HG03442 (cell line): Measurements from ENCODE around the gene OR12D2.
"Not testable (repeated sequence)": the region's sequence is repeated elsewhere in the genome, so short reads cannot be mapped to it uniquely, and the experiment has no call there.

ENCODE experiments used
- ATAC-seq: cut with Tn5 transposase; IDR thresholded peaks from one replicate; pipeline ENCODE4 v1.9.1; 2021; ENCODE audit warnings: mild to moderate bottlenecking, moderate library complexity; ENCODE audit not compliant: unreplicated experiment

The OR12D2 gene, protein sequence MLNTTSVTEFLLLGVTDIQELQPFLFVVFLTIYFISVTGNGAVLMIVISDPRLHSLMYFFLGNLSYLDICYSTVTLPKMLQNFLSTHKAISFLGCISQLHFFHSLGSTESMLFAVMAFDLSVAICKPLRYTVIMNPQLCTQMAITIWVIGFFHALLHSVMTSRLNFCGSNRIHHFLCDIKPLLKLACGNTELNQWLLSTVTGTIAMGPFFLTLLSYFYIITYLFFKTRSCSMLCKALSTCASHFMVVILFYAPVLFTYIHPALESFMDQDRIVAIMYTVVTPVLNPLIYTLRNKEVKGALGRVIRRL

GRCh38 chr6:29395331-29395730 is at the start of gene OR12D2:
OR12D2 (plus strand) TSS chr6:29395631; CDS start chr6:29396700, 1,069 bp downstream.
- no peak for ATAC-seq

GRCh38 chr6:29349348-29349747 is 46.1 kb upstream of the OR12D2 start:
- ATAC-seq: not testable (repeated sequence)

DNA sequence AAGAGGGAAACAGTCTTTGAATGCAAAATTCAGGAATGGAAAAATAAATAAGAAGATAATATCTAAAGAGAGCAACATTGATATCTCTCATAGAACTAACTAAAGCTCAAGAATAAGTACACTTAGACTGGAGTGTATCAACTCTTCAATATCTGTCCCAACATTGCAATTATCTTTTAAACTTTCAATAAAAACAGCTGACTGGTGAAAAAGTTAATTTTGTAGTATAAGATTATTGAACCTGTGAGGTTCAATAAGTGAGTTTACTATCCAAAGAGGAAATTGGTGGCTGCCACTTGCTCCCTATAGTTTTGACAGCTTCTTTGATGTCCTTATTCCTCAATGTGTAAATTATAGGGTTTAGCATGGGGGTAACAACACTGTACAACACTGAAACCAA is 40.5 kb upstream of the OR12D2 start:
- no peak for ATAC-seq

DNA sequence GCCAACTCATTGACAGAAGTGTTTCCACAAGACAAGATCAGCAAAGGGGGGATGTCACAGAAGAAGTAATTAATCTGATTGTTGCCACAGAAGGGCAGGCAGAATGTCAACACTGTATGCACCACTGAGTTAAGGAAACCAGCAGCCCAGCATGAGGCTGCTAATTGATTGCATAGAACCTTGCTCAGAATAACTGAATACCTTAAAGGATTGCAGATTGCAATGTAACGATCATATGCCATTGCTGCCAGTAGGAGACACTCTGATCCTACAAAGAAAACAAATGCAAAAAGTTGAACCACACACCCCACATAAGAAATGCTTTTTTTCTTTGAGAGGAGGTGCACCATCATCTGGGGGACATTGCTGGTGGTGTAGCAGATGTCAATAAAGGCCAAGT is 39.8 kb upstream of the OR12D2 start:
- ATAC-seq: no peak

DNA sequence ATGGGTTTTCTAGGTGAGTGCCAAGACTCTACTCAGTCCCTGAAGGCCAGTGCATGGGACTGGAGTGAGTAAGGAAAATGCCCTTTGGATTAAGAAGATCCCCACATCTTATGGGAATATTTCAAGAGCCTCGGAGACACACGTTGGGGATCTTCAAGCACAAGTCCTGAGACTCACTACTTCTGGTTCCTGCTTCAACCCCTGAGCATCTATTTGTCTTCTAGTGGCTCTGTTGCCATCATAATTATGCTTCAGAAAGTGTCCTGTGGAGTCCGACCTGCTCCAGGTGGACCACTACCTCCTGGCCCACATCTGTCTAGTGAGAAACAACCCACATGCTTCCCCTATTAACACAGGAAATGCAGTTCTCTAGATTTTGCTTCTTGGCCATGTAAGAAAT is 26.7 kb upstream of the OR12D2 start, which contains the start of gene OR5V1:
Gene OR5V1, minus strand, starts transcription at position 101 of the 400 bp plus-strand sequence. CDS start 12,670 bp downstream, outside the sequence.
- ATAC-seq: no peak

DNA sequence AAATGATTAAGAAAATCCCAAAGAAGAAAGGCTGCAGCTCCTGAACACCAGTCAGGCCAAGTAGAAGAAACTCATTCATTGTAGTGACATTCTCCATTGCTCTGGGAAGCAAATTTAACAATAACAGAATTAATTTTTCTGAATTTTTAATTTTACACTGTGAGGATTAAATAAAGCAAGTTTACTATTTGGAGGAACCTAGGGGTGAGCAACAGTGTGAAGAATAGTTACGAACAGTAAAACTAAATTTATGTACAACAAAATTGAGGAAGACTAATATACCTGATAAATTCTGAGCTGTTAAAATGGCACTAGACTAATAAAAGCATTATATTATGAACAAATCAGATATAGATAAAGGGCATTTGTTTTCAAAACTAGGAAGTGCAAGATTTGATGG is 20.2 kb upstream of the OR12D2 start, which contains the start of gene OR12D3:
Gene OR12D3, minus strand, starts transcription at position 101 of the 400 bp plus-strand sequence. Its CDS starts 4 bp downstream, at position 97.
- ATAC-seq: no peak

DNA sequence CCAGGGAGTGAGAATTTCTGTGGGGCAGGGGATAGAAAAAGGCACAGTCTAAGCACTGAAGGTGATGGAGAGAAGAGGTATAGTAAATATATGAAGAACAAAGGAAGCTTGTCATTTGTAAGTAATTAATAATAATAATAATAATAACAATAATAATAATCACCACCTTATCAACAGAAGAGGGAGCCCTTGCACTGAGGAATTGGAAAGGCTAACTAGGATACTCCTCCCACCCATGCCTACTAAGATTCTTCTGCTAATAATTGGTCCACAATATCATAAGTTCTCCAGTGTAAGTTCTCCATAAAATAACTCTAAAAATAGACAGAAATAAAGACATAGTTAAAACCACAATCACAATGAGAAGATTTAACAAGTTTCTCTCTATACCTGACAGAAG is 19.4 kb upstream of the OR12D2 start:
- ATAC-seq: no peak

GRCh38 chr6:29388533-29388932 is 6.9 kb upstream of the OR12D2 start:
- ATAC-seq: no peak

DNA sequence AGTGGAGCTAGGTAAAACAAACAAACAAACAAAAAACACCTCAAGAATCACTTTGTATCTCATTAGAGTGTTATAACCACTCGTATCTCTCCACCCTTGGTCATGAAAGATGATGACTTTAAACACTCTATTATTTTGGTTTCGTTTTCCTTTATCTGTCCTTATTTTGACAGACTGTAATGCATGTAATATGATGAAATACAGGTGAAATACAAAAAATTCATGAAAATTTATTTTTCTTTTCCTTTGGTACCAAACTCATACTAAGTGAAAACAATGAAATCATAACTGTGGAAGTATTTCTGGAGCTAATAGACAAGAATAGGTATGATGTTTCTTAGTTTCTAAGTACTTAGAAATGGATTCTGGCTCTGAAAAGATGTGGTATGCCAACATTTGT is 4.1 kb downstream of the OR12D2 start:
- no peak for ATAC-seq

DNA sequence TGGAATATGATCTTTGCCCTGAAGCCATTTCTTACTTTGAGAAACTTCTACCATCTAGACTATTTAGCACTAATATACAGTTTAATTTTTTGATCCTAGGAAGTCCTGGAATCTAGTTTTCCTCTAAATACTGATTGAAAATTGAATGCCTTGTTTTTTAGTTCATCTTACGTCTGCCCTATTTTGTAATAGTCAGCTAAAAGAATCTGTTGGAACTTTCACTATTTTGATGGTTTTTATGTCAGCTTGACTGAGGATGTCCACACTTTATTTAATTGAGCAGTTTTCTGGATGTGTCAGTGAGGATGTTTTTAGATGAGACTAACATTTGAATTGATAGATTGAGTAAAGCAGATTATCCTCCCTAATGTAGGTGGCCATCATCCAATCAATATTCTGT is 8.4 kb downstream of the OR12D2 start:
- no peak for ATAC-seq

GRCh38 chr6:29414588-29414987 is 19.2 kb downstream of the OR12D2 start, which contains the start of gene OR12D1:
OR12D1 (plus strand) TSS chr6:29414928.
- ATAC-seq: no peak

DNA sequence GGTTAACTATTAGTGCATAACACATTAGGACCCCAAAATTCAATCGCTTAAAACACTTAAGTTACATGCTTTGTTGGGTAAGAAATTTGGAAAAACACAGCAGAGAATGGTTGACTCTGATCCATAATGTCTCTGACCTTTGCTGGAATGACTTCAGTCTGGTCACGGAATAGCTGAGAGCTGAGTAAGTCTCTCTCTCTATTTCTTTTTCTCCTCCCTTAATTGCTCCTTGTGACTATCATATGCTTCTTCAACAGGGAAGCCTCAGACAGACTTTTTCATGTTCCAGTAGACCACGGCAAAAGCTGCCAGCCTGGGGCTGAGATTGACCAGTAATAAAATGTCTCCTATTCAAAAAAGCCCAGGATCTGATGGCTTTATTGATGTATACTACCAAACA is 24.1 kb downstream of the OR12D2 start:
- no peak for ATAC-seq

- ATAC-seq: no peak
Measured at GRCh38 chr6:29424168-29424567, 28.7 kb downstream of the OR12D2 start.

- ATAC-seq: no peak
Measured at GRCh38 chr6:29424575-29424974, 29.1 kb downstream of the OR12D2 start.

DNA sequence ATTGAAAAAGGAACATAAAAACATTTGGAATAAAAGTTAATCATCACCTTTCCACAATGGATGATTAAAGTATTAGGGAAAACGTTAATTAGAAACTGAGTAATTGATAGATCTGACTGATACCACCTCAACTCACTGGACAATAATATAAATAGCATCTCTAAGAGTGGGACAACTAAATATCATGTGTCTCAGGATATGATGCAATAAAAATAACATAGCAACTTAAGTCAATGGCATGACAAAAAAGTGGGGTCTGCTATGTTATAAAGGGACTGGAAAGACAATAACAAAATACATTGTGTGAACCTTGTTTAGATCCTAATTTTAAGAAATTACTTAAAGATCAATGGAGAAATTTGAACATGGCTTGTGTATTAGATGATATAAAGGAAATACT is 29.6 kb downstream of the OR12D2 start:
- ATAC-seq: no peak

DNA sequence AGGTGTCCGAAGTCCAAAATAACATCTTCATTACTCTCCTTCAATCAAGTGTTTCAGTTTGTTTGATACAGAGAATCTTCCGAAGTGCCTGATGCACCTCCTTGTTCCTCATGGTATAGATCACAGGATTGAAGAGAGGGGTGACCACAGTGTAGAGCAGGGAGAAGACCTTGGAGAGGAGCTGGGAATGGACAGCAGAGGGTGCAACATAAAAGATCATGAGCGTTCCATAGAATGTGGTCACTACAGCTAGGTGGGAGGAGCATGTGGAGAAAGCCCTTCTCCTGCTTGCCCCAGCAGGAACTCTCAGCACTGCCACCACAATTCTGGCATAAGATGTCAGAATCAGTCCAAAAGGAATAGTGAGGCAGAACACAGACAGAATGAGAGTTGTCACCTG is 31.2 kb downstream of the OR12D2 start:
- no peak for ATAC-seq

- ATAC-seq: not testable (repeated sequence)
Measured at GRCh38 chr6:29436730-29437129, 41.3 kb downstream of the OR12D2 start.

DNA sequence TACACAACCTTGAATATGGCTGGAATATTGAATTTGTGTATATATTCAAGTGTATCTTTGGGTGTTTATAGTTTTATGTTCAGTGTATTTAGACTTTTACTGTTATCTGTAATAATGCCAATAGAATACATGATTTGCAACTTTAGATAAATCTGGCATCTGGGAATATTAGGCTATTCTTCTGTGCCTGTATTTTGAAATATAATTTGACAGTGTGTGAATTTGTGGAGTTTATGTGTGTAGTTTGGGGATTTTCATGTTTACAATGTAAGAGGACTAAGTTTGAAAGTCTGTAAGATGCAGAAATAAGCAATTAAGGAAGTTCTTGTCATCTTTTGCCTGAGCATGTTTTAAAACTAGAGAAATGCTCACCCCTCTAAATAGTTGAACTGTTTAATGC is 43.6 kb downstream of the OR12D2 start, which contains the start of gene OR10C1:
Gene OR10C1, plus strand, starts transcription at position 301 of the 400 bp plus-strand sequence. CDS start 710 bp downstream, outside the sequence.
- ATAC-seq: no peak

- no peak for ATAC-seq
Measured at GRCh38 chr6:29442719-29443118, 47.3 kb downstream of the OR12D2 start.

GRCh38 chr6:29444031-29444430 is 48.6 kb downstream of the OR12D2 start:
- not testable (repeated sequence) for ATAC-seq
